MM.1S (cell line): ENCODE results near the gene S1PR1.

Experiments
- EZH2 ChIP-seq: fragments of 300-600 bp; sonication (generic); optimal IDR thresholded peaks from 2 replicates; pipeline ENCODE3; 2017; ENCODE audit warnings: low read depth, mild to moderate bottlenecking, antibody characterized with exemption, low read length, mixed read lengths
- TF ChIP-seq, protein P1 (sequence below): fragments of 300-600 bp; sonication (generic); IDR thresholded peaks from 2 replicates; pipeline ENCODE4 v1.5.1; 2016; ENCODE audit warnings: antibody characterized with exemption, low read length, mixed read lengths

GRCh38 chr1:101284622-101285218 is 47.9 kb downstream of the S1PR1 start:
- TF ChIP-seq, protein P1, sequence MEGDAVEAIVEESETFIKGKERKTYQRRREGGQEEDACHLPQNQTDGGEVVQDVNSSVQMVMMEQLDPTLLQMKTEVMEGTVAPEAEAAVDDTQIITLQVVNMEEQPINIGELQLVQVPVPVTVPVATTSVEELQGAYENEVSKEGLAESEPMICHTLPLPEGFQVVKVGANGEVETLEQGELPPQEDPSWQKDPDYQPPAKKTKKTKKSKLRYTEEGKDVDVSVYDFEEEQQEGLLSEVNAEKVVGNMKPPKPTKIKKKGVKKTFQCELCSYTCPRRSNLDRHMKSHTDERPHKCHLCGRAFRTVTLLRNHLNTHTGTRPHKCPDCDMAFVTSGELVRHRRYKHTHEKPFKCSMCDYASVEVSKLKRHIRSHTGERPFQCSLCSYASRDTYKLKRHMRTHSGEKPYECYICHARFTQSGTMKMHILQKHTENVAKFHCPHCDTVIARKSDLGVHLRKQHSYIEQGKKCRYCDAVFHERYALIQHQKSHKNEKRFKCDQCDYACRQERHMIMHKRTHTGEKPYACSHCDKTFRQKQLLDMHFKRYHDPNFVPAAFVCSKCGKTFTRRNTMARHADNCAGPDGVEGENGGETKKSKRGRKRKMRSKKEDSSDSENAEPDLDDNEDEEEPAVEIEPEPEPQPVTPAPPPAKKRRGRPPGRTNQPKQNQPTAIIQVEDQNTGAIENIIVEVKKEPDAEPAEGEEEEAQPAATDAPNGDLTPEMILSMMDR = no peak
- TF ChIP-seq EZH2 = no peak
